HEK293T (cell line): ENCODE results near the gene GNA12.
A peak's percentile ranks its signal among the peaks of the same experiment; 100 is the strongest.

ENCODE experiments used
- CTCF ChIA-PET: fragments of 350-600 bp; formaldehyde crosslinking; extraction: SDS; loops from one replicate; lab custom pipeline; 2021; ENCODE audit warnings: antibody characterized with exemption, inconsistent platforms; lab: Yijun Ruan, JAX
- POLR2A ChIA-PET: fragments of 350-600 bp; formaldehyde crosslinking; extraction: SDS; loops from one replicate; lab custom pipeline; 2020; ENCODE audit warnings: antibody characterized with exemption, inconsistent platforms; lab: Yijun Ruan, JAX
- DNase-seq: peaks from one replicate; pipeline ENCODE4 v3.0.0; 2012; ENCODE audit warnings: mixed read lengths; ENCODE audit errors: extremely low spot score
- ARNT ChIP-seq: fragments of 450-650 bp; IDR thresholded peaks from 2 replicates; pipeline ENCODE4 v1.6.1; 2017; ENCODE audit warnings: mild to moderate bottlenecking
- BHLHE40 ChIP-seq: fragments of 450-650 bp; IDR thresholded peaks from 2 replicates; pipeline ENCODE4 v1.6.1; 2016; ENCODE audit warnings: mild to moderate bottlenecking, moderate library complexity, borderline replicate concordance
- CTBP1 ChIP-seq: fragments of 450-650 bp; IDR thresholded peaks from 2 replicates; pipeline ENCODE4 v1.6.1; 2016; ENCODE audit warnings: borderline replicate concordance
- ELF4 ChIP-seq: fragments of 450-650 bp; IDR thresholded peaks from 2 replicates; pipeline ENCODE4 v1.6.1; 2017; ENCODE audit warnings: antibody characterized with exemption
- FOXA1 ChIP-seq: fragments of 450-650 bp; IDR thresholded peaks from 2 replicates; pipeline ENCODE4 v1.6.1; 2016; ENCODE audit warnings: mild to moderate bottlenecking
- FOXK2 ChIP-seq: fragments of 450-650 bp; IDR thresholded peaks from 2 replicates; pipeline ENCODE4 v1.6.1; 2016; ENCODE audit warnings: mild to moderate bottlenecking
- FOXM1 ChIP-seq: fragments of 450-650 bp; IDR thresholded peaks from 2 replicates; pipeline ENCODE4 v1.6.1; 2017; ENCODE audit warnings: mild to moderate bottlenecking, borderline replicate concordance
- HDGF ChIP-seq: fragments of 450-650 bp; IDR thresholded peaks from 2 replicates; pipeline ENCODE4 v1.6.1; 2017; ENCODE audit warnings: antibody characterized with exemption, borderline replicate concordance
- L3MBTL2 ChIP-seq: fragments of 450-650 bp; conservative IDR thresholded peaks from 2 replicates; pipeline ENCODE4 v1.6.1; 2016; ENCODE audit warnings: mild to moderate bottlenecking
- LEF1 ChIP-seq: fragments of 450-650 bp; IDR thresholded peaks from 2 replicates; pipeline ENCODE4 v1.6.1; 2017; ENCODE audit warnings: mild to moderate bottlenecking, borderline replicate concordance
- NFRKB ChIP-seq: fragments of 450-650 bp; IDR thresholded peaks from 2 replicates; pipeline ENCODE4 v1.6.1; 2016; ENCODE audit warnings: mild to moderate bottlenecking, moderate library complexity
- PKNOX1 ChIP-seq: fragments of 450-650 bp; IDR thresholded peaks from 2 replicates; pipeline ENCODE4 v1.6.1; 2016
- SP1 ChIP-seq: fragments of 450-650 bp; IDR thresholded peaks from 2 replicates; pipeline ENCODE4 v1.6.1; 2017
- SUZ12 ChIP-seq: fragments of 450-650 bp; IDR thresholded peaks from 2 replicates; pipeline ENCODE4 v1.6.1; 2016; ENCODE audit warnings: mild to moderate bottlenecking
- TARDBP ChIP-seq: fragments of 450-650 bp; IDR thresholded peaks from 2 replicates; pipeline ENCODE4 v1.6.1; 2016
- ZNF384 ChIP-seq: fragments of 450-650 bp; IDR thresholded peaks from 2 replicates; pipeline ENCODE4 v1.6.1; 2016

The GNA12 gene

GRCh38 chr7:2815875-2816245, 28.2 kb downstream of the GNA12 start:
- ChIA-PET CTCF (no interaction called here), POLR2A (interaction anchor here (1.4 kb wide), 1 partner anchor 55 kb away, joined by 3 read pairs; no protein-coding TSS in a partner anchor)
- DNase-seq = no peak
- TF ChIP-seq CTBP1 = no peak

DNA sequence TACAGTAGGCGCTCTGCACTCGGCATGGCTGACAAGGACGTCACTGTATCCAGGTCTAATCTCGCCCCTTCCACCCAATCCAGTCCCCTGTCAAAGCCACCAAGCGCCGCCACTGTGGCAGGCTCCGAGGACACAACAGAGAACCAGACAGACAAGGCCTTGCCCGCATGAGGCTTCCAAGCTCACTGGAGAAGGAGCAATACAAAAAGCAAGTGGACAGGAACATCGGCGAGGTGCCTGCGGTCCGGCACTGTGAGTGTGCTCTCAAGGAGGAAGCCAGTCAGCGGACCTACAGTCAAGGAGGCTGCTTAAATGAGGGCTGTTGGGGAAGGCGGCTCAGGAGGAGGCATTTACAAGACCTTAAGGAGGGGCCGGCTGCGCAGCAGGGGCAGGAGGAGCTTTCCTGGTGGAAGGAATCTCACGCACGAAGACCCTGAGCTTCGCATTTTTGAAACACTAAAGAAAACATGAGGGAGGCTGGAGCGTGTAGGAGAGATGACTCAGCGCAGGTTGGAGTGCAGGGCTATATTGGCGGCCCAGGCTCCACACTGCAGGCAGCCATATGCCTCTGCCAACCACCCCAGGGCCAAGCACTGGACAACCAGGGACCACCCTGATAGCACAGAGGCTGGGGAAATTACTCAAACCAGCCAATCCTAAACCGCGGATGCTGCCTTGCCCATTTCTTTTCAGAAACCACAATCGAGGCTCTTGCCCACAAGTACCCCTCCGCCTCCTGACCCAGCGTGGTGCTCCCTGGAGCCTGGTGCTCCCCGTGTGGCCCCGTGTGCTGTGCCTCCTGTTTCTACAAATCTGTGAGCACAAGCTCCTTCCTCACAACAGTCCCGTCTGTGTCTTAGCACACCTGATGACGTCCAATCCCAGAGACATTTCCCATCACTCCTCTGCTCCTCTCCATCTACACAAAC, 28.9 kb downstream of the GNA12 start:
- ChIA-PET CTCF (interaction anchor here (0.5 kb wide), 1 partner anchor 10 kb away, joined by 3 read pairs; no protein-coding TSS in a partner anchor), POLR2A (interaction anchor here (1.4 kb wide), 1 partner anchor 55 kb away, joined by 3 read pairs; no protein-coding TSS in a partner anchor)
- 0 out of 2 replicates have a peak, but pooled peaks have one; percentile 20 for TF ChIP-seq L3MBTL2
- no peak for TF ChIP-seq SP1
- DNase-seq = no peak

GRCh38 chr7:2814186-2814945, 29.7 kb downstream of the GNA12 start:
- TF ChIP-seq FOXM1 (no peak), SP1 (no peak), TARDBP (no peak), SUZ12 (no peak)
- no peak for DNase-seq
- POLR2A ChIA-PET = interaction anchor here (1.4 kb wide), 1 partner anchor 54 kb away, joined by 3 read pairs; no protein-coding TSS in a partner anchor
- CTCF ChIA-PET = interaction anchor here (0.5 kb wide), 1 partner anchor 11 kb away, joined by 3 read pairs; no protein-coding TSS in a partner anchor

DNA sequence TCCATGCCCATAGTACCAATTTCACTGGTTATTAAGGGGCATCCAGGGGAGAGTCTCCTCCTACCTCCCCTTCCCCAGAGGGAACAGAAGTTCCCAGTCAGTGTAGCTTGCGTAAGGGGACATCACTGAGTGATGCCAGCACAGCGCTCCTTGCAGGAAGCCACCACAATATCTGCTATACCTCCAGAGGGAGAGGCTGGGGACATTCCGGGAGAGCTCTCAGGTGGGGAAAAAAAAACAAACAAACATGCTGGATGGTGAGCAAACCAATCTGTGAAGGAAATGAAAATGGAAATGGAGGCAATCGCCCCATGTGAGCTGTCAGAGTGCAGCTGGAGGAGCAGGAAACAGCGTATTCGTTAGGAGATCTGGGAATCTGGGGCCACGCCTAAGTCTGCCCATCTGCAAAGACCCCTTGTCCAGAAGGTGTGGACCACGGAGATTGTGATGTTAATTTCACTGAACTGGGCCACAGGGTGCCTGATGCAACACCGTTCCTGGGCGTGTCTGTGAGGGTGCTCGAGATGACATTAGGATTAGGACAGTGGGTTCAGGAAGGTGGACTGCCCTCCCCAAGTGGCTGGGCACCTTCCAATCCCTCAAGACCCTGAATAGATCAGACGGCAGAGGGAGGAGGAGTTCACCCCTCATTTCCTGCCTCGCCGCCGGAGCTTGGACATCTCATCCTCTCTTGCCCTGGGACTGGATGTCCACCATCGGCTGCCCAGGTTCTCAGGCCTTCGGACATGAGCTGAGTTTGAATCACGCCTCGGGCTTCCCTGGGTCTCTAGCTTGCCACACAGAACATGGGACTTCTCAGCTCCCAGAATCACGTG, 30.5 kb downstream of the GNA12 start:
- POLR2A ChIA-PET = no interaction called here
- DNase-seq = no peak
- CTCF ChIA-PET = interaction anchor here (1.0 kb wide), 1 partner anchor 12 kb away, joined by 4 read pairs; no protein-coding TSS in a partner anchor
- no peak for TF ChIP-seq FOXK2
- TF ChIP-seq FOXA1 = no peak
- TF ChIP-seq ARNT = no peak
- TF ChIP-seq SP1 = no peak
- no peak for TF ChIP-seq PKNOX1
- no peak for TF ChIP-seq LEF1
- no peak for TF ChIP-seq BHLHE40
- TF ChIP-seq TARDBP = no peak
- no peak for TF ChIP-seq FOXM1
- no peak for TF ChIP-seq ELF4
- TF ChIP-seq SUZ12 = no peak
- no peak for TF ChIP-seq HDGF
- no peak for TF ChIP-seq L3MBTL2
- no peak for TF ChIP-seq NFRKB
- no peak for TF ChIP-seq CTBP1
- no peak for TF ChIP-seq ZNF384

DNA sequence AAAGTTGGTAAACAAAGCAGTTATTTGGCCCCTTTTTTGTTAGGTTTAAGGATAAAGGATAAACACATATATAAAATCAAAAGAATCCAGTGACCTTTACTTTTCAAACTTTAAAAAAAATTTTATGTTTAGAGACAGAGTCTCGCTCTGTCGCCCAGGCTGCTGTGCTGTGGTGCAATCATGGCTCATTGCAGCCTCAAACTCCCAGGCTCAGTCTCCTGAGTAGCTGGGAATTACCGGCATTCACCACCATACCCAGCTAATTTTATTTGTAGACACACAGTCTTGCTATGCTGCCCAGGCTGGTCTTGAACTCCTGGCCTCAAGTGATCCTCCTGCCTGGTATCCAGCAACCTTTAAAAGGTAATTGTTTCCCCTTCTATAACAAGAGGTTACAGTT, 31.3 kb downstream of the GNA12 start:
- POLR2A ChIA-PET = no interaction called here
- no peak for TF ChIP-seq PKNOX1
- TF ChIP-seq SUZ12 = no peak
- no peak for TF ChIP-seq FOXM1
- TF ChIP-seq HDGF = no peak
- TF ChIP-seq LEF1 = no peak
- no peak for TF ChIP-seq FOXA1
- TF ChIP-seq TARDBP = no peak
- no peak for TF ChIP-seq ELF4
- no peak for TF ChIP-seq CTBP1
- no peak for TF ChIP-seq FOXK2
- TF ChIP-seq SP1 = no peak
- TF ChIP-seq ARNT = no peak
- no peak for TF ChIP-seq L3MBTL2
- no peak for TF ChIP-seq BHLHE40
- no peak for DNase-seq
- CTCF ChIA-PET = interaction anchor here (1.0 kb wide), 1 partner anchor 12 kb away, joined by 4 read pairs; no protein-coding TSS in a partner anchor

DNA sequence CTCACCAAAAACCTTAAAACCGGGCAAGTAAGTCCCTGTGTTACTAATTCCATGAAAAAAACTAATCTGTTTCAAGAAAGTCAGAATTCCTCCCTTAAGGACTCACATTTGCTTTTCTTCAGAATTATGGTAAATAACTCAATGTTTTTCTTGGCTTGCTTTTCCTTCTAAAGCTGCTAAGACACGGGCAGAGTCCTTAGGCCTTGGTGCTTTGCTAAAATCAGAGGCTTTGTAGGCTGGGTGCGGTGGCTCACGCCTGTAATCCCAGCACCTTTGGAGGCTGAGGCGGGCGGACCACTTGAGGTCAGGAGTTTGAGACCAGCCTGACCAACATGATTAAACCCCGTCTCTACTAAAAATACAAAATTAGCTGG, 32.0 kb downstream of the GNA12 start:
- CTCF ChIA-PET = no interaction called here
- TF ChIP-seq ELF4 (no peak), NFRKB (no peak), CTBP1 (no peak), SP1 (no peak), BHLHE40 (no peak)
- POLR2A ChIA-PET = no interaction called here

More for the DNA sequence above, 32.0 kb downstream of the GNA12 start:
- DNase-seq = no peak
